ENCODE data around the gene CXCL10.
"Not testable (repeated sequence)": the region's sequence is repeated elsewhere in the genome, so short reads cannot be mapped to it uniquely, and the experiment has no call there.

CXCL10 gene

GRCh38 chr4:76024065-76024464 lies 768 bp upstream of the CXCL10 start:
- no peak for DNase-seq

DNA sequence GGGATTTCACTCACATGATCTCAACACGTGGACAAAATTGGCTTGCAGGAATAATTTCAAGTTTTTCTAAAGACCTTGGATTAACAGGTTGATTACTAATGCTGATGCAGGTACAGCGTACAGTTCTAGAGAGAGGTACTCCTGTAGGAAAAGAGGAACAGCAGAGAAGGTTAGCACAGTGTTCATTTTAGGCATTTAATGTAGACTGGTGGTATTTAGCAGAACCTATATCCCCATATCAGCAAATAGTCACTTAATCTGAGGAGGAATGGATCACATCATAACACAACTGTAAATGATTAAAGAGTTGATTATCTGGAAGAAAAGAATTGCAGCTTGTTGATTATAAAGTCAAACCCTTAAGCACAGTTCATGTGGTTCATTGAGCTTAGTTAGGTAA lies 620 bp downstream of the CXCL10 start:
- no peak for DNase-seq

- DNase-seq, result no peak
Measured at GRCh38 chr4:76022031-76022430, 1.3 kb downstream of the CXCL10 start.

DNA sequence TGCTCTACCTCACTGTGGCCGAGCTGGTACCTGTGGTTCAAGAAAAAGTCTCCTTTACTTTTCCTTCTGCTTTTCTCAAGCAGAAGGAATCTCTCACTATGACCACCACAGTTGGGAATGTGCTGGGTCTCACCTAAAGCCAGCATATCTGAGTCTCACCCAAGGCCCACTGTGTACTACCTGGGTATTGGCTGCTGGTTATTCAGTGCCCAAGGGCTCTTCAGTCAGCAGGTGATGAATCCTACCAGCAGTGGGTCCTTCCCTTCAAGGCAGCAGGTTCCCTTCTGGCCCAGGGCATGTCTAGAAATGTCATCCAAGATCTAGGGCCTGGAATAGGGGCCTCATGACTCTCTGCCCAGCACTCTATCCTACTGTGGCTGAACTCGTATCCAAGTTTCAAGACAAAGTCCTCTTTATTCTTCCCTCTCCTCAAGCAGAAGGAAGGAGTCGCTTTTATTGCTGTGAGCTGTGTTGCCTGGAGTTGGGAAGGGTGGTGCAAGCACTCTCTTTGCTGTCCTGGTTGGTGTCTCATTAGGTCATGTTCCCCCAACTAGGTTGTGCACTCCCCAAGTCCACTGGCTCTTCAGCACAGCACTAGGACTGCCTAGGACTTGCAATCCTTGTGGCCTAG lies 6.1 kb downstream of the CXCL10 start:
- DNase-seq, result no peak

- DNase-seq, result no peak
Measured at GRCh38 chr4:76016393-76016792, 6.9 kb downstream of the CXCL10 start.

GRCh38 chr4:76013540-76013939 lies 9.8 kb downstream of the CXCL10 start:
- DNase-seq, result no peak

DNA sequence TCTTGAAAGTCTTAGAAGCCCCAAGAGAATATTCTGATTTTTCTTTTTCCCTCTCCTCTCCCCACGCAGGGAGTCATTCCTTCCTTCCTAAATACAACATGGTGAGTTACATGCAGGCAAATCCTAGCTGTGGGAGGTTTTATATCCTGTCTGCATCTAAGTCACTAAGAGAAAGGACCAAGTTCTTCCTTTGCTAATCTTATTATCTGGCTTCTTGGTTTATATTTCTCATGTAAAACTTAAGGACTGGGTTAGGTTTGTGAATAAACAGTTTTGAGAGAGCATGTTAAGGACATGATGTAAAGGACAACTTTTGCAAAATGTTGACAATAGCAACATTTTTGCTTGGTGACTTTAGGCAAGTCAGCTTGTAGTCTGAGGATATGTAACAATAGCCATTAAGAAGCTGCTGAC lies 10.9 kb downstream of the CXCL10 start:
- no peak for DNase-seq

DNA sequence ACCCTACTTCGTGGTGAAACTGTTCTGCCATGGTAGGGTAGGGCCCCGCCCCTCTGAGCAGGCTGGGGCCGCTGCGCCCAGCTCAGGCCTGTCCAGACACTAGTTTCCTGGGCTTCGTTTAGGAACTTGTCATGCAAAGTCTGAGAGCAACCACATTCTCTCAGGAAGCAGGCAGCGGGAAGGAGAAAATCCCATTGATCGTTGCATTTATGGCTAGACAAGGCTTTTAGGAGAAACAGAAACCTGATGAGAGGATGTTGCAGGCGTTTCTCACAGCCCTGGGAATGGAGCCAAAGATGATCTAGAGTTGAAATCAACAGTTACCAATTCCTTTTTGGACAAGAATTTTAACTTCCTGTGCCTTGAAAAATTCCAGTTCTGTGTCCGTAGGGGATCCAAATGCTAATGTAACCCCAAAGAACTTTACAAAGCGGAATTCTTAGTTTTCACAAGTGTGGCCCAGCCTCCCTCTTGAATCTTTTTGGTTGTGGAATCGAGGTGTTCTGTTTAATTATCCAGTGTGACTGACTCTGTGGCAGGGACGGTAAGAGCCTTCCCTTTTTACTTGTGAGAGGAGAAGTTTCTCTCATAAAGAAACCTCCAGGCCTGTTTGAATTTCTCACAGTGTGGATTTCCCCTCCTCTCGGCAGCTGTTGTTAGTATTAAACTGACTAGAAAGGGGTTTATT lies 11.5 kb downstream of the CXCL10 start:
- no peak for DNase-seq

DNA sequence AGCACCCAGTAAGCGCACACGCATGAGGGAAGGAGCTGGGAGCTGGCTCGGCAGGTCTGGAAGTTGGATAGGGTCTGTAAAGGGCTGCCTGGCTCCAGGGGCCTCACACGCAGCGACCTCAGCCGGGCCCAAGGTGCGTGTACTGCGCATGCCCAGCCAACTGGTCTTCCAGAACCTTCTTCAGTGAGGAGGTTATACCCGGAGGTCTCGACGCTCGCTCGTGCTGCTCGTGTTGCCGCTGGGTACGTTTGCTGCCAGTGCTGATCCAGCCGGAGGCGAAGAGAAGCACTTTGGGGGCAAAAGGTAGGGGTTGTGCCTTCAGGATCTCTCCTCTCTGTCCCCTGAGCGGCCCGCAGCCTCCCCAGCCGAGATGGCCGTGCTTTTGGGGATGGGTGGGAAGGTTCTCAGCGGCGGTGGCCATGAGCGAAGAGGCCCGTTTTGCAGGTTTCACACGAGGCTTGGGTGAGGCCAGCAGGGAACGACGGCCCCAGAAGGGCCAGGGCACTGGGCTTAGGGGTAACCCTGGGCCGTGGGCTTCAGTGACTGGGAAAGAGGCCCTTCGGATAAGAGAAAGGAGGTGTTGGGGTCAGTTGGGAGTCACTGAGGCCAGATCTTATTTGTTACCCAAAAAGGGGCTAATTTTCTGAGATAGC lies 12.2 kb downstream of the CXCL10 start:
- DNase-seq, result no peak

DNA sequence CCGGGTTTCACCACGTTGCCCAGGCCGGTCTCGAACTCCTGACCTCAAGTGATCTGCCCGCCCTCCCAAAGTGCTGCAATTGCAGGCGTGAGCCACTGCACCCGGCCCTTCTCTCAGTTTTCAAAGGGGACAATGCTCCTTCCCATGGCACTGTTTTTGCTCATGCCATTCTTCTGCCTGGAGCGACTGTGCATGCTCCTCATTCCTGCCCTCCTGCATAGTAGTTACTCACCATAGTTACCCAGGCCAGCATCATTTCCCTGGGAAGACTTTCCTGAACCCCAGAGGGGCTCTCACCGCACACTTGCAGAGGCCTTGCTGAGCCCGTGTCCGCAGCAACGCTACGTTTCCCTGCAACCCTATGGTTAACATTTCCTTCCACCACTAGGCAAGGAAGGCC lies 12.7 kb downstream of the CXCL10 start:
- no peak for DNase-seq

DNA sequence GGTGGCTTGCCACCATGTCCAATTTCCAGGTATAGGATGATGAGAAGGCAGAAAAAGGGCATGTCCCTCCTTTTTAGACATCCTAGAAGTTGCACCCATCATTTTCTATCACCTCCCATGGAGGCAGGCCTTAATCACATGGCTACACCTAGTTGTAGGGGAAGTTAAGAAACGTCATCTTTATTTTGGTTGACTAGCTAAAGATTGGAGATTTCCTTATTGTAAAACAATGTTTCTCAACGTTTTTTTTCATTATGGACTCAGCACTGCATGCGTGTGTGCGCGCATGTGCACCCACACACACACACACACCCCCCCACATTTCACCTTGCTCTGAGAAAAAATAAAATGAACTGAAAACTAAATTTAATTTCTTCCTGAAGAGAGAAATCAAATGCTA lies 14.0 kb downstream of the CXCL10 start:
- DNase-seq, result no peak

- DNase-seq, result no peak
Measured at GRCh38 chr4:76007089-76007862, 16.0 kb downstream of the CXCL10 start, which contains the start of gene CXCL9. TSS of gene CXCL9 (minus strand) at chr4:76007509. CDS start at chr4:76007449, 60 bp downstream.

DNA sequence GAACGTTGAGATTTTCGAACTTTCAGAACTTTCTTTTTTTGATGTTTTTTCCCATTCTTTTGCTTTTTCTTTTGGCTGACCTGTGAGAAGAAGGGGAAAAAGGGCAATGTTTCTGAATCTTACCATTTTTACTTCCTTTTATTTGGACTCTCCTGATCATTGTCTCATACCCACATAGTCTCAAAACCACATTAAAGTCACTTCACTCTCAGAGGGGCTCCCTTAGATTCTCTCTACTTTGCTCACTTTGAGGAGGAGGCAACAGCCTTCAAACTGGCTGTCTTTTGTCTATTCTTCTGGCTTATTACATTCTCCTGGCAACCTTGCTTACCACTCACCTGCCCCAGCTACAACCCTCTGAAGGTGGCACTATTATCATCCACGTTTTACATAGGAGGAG lies 19.7 kb downstream of the CXCL10 start:
- no peak for DNase-seq

DNA sequence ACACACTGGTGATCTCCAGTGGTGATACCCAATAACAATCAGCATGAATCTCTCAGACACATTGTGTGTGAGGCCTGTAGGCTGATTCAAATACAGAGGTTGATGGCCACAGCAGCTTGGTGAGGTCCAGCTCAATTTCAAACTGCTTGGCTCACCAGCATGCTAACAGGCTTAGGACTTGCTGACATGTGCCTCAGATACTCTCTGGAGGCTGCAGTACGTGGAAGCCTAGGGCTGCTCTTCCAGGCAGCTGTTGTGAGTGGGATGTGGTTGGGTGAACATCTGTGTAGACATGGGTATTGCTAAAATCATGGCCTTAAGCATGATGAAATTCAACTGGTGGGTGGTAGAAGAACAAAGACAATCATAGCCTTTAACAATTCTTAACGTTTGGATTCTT lies 20.3 kb downstream of the CXCL10 start:
- DNase-seq, result no peak

DNA sequence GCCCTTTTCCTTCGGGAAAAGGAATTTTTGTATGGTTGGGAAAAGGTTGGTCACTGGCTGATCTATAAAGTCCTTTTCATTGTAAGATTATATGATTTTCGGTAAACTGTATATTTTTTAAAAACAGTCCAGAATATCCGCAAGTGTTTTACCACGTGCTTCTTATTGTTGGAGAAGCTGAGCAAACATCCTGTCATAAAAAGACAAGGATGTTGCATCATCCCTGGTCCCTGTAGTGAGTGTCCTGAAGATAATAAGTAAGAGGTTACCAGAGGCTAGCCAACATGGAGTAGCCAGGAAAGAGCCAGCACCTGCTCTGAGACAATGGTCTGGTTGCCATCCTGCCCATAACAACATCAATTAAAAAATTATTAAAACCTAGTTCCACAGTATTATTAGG lies 21.1 kb downstream of the CXCL10 start:
- DNase-seq, result peak; percentile 16

DNA sequence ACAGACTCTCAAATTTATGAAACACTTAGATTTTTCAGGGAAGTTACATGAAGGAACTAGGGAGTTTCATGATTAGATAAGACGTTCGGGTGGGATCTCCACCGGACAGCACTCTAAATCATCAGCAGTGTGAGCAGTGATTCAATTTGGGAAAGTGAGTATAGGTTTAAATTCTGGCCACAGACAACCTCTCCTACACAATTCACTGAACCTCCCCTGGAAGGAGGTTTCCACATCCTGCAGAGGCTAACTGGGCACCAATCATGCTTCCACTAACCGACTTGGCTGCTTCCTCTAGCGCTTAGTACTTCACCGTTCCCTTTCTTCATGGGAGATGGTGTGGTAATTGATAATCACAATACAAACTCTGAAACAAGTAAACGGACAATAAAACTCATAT lies 21.6 kb downstream of the CXCL10 start:
- no peak for DNase-seq

GRCh38 chr4:76000279-76000678 lies 23.0 kb downstream of the CXCL10 start:
- no peak for DNase-seq

DNA sequence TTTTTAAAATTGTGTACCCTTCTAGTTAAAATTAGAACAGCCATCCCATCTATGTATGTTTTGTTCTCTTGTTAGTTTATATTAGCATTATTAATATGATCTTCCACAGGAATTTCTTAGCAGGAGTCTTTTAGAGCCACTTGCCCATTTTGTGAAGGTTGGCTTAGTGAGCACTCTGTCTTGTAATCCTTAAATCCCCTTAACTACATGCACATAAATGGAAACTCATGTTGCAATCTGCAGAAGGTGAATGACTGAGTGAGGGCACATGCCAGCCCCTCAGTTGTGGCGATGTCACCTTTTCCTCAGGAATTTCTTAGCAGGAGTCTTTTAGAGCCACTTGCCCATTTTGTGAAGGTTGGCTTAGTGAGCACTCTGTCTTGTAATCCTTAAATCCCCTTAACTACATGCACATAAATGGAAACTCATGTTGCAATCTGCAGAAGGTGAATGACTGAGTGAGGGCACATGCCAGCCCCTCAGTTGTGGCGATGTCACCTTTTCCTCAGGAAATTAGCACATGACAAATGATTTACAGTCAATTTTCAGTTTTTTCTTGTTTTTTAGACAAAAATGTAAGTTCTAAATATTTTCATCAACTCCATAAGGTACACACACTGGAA lies 24.7 kb downstream of the CXCL10 start:
- not testable (repeated sequence) for DNase-seq

DNA sequence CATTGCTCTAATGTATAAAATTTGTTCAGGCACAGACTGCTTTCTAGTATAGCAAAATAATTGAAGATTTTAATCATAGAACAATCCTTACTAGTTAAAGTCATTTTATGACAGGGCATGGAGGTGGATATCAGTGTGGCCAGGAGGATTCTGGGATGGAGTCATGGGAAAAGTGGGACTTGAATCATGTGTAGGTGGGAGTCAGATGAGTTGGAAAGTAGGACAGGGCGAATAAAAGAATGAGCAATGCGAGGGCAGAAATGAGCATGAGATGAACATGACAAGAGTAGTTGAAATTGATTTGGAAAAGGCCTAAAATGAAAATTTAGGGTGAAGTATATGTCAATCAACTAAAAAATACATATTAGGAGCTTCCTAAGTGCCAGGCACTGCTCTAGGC lies 25.4 kb downstream of the CXCL10 start:
- no peak for DNase-seq

GRCh38 chr4:75997081-75997480 lies 26.2 kb downstream of the CXCL10 start:
- DNase-seq, result no peak

- no peak for DNase-seq
Measured at GRCh38 chr4:75995727-75996126, 27.6 kb downstream of the CXCL10 start.

DNA sequence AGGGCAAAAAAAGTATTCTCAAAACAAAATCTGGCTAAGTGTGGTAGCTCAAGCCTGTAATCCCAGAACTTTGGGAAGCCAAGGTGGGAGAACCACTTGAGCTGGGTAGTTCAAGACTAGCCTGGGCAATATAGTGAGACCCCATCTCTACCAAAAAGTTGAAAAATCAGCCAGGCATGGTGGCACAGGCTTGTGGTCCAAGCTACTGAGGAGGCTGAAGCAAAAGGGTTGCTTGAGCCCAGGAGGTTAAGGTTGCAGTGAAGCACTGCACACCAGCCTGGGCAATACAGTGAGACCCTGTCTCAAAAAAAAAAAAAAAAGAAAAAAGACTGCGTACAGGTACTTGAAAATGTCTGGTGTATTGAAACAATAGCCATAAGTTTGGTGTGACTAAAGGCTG lies 30.8 kb downstream of the CXCL10 start:
- DNase-seq, result no peak
